ENCODE data around the gene GYPC. TPM values are rescaled to one million over a fixed set of nuclear protein-coding genes. Genes with fewer than 3 reads are reported as not detected.

Gene GYPC
- total RNA-seq, 4 donors from 2014 or later, result 170 to 220 (median 171) TPM

GRCh38 chr2:126744640-126745039 lies 88.7 kb downstream of the GYPC start:
- no peak for TF ChIP-seq CTCF (IDR thresholded peaks at IDR 0.05)
- ATAC-seq (ENCODE audit: low FRiP score) (no peak), DNase-seq (ENCODE audit: low spot score) (no peak)

Small RNA genes within 50 kb of the gene (small RNA-seq; reads per million reads assigned to genes)
- gene RNU6-675P, result not detected

Other genes starting within 250 kb of the GYPC start
- gene TEX51, start 242.7 kb downstream of the GYPC start, total RNA-seq, result not detected